Mesenchymal stem cell (in vitro differentiated cells and primary cell): ENCODE data around the gene DSCAML1.

ENCODE experiments used
- DNase-seq: peaks from one replicate; pipeline ENCODE4 v3.0.0-alpha.2; 2013
- H2AFZ ChIP-seq: one replicate; pipeline ENCODE4 v1.6.1; 2013; ENCODE audit warnings: low read depth, mild to moderate bottlenecking, control low read depth, inconsistent platforms, low read length, moderate library complexity
- H2AK5ac ChIP-seq: 2 replicates; pipeline ENCODE4 v1.6.1; 2013; ENCODE audit warnings: low read length, moderate library complexity, mild to moderate bottlenecking, inconsistent platforms; ENCODE audit not compliant: severe bottlenecking
- H2BK120ac ChIP-seq: one replicate; pipeline ENCODE4 v1.6.1; 2013; ENCODE audit warnings: low read depth, mild to moderate bottlenecking, inconsistent platforms, low read length, moderate library complexity
- H2BK12ac ChIP-seq, 2 experiments: one replicate each; pipeline ENCODE4 v1.6.1; 2013; ENCODE audit warnings: inconsistent platforms in 2 of 2, low read length in 2 of 2, mild to moderate bottlenecking in 2 of 2, moderate library complexity in 2 of 2, control low read depth in 1 of 2
- H2BK15ac ChIP-seq: one replicate; pipeline ENCODE4 v1.6.1; 2013; ENCODE audit warnings: mild to moderate bottlenecking, low read depth, inconsistent platforms; ENCODE audit not compliant: poor library complexity, severe bottlenecking
- H2BK5ac ChIP-seq: 2 replicates; pipeline ENCODE4 v1.6.1; 2013; ENCODE audit warnings: low read depth, mild to moderate bottlenecking, low read length, control low read depth, inconsistent platforms; ENCODE audit not compliant: poor library complexity, severe bottlenecking
- H3K14ac ChIP-seq, 2 experiments: one replicate each; pipeline ENCODE4 v1.6.1; 2013; ENCODE audit warnings: inconsistent platforms in 2 of 2, low read length in 2 of 2, control low read depth in 1 of 2, mild to moderate bottlenecking in 1 of 2, moderate library complexity in 1 of 2
- H3K18ac ChIP-seq, 2 experiments: one replicate each; pipeline ENCODE4 v1.6.1; 2013; ENCODE audit warnings: inconsistent platforms in 2 of 2, low read length in 2 of 2, control low read depth in 1 of 2, low read depth in 1 of 2, mild to moderate bottlenecking in 1 of 2
- H3K23ac ChIP-seq, 2 experiments: one replicate each; pipeline ENCODE4 v1.6.1; 2013; ENCODE audit warnings: inconsistent platforms in 2 of 2, low read length in 2 of 2, mild to moderate bottlenecking in 2 of 2, moderate library complexity in 2 of 2, control low read depth in 1 of 2
- H3K27ac ChIP-seq: 2 replicates; pipeline ENCODE4 v1.5.1; 2013; ENCODE audit warnings: mild to moderate bottlenecking, moderate library complexity, low read length, control low read depth, inconsistent platforms; ENCODE audit not compliant: poor library complexity, severe bottlenecking
- H3K27me3 ChIP-seq, 2 experiments: 2 replicates each; pipeline versions ENCODE4 v1.6.1 to v1.7.0; 2013; ENCODE audit warnings: low read length in 2 of 2, mild to moderate bottlenecking in 2 of 2, moderate library complexity in 2 of 2, control low read depth in 1 of 2, inconsistent platforms in 1 of 2; ENCODE audit not compliant: control insufficient read depth in 1 of 2, insufficient read depth in 1 of 2
- H3K36me3 ChIP-seq, 2 experiments: 2 replicates each; pipeline versions ENCODE4 v1.6.1 to v1.7.0; 2013; ENCODE audit warnings: low read length in 2 of 2, control low read depth in 1 of 2, inconsistent platforms in 1 of 2, low read depth in 1 of 2, mild to moderate bottlenecking in 1 of 2; ENCODE audit not compliant: insufficient read depth in 2 of 2, control insufficient read depth in 1 of 2
- H3K4ac ChIP-seq, 2 experiments: one replicate each; pipeline ENCODE4 v1.6.1; 2013; ENCODE audit warnings: inconsistent platforms in 2 of 2, low read length in 2 of 2, mild to moderate bottlenecking in 2 of 2, moderate library complexity in 2 of 2, control low read depth in 1 of 2, low read depth in 1 of 2
- H3K4me1 ChIP-seq: 2 replicates; pipeline ENCODE4 v1.6.1; 2013; ENCODE audit warnings: low read depth, low read length, control low read depth; ENCODE audit not compliant: control insufficient read depth, insufficient read depth
- H3K4me2 ChIP-seq: 2 replicates; pipeline ENCODE4 v1.6.1; 2013; ENCODE audit warnings: low read length, mild to moderate bottlenecking, inconsistent platforms; ENCODE audit not compliant: poor library complexity, severe bottlenecking
- H3K4me3 ChIP-seq, 2 experiments: 2 replicates each; pipeline versions ENCODE4 v1.5.1 to v1.7.0; 2013; ENCODE audit warnings: low read length in 2 of 2, mild to moderate bottlenecking in 2 of 2, control low read depth in 1 of 2, low read depth in 1 of 2; ENCODE audit not compliant: insufficient read depth in 1 of 2
- H3K79me1 ChIP-seq: replicated peaks from 2 replicates; pipeline ENCODE4 v1.6.1; 2013; ENCODE audit warnings: mild to moderate bottlenecking, control low read depth, low read length, inconsistent platforms; ENCODE audit not compliant: poor library complexity, severe bottlenecking
- H3K9ac ChIP-seq: 2 replicates; pipeline ENCODE4 v1.7.0; 2013; ENCODE audit warnings: mild to moderate bottlenecking, low read length, moderate library complexity
- H3K9me3 ChIP-seq: 2 replicates; pipeline ENCODE4 v1.7.0; 2013; ENCODE audit warnings: mild to moderate bottlenecking, low read length; ENCODE audit not compliant: control insufficient read depth
- H4K8ac ChIP-seq: one replicate; pipeline ENCODE4 v1.6.1; 2013; ENCODE audit warnings: inconsistent platforms, mild to moderate bottlenecking, low read length, moderate library complexity
- H4K91ac ChIP-seq: one replicate; pipeline ENCODE4 v1.6.1; 2013; ENCODE audit warnings: mild to moderate bottlenecking, low read length, inconsistent platforms
- WGBS: methylation state at CpG from one replicate; pipeline ENCODE4 v1.1.7; 2013; ENCODE audit warnings: mixed read lengths; 5-methylcytosine and 5-hydroxymethylcytosine counted together

DSCAML1 gene

GRCh38 chr11:117480221-117480620 is 316.8 kb downstream of the DSCAML1 start:
- Histone ChIP-seq H3K23ac (no peak overlapping the region), H4K8ac (no peak overlapping the region), H3K9me3 (no peaks in the 10 kb centered on the region), H3K14ac (no peak overlapping the region), H2AFZ (no peak overlapping the region), H2AK5ac (no peak overlapping the region), H3K4ac (no peak overlapping the region), H3K4me3 (no peak overlapping the region), H2BK120ac (no peak overlapping the region), H3K18ac (no peak overlapping the region), H3K4me2 (no peak overlapping the region), H2BK5ac (no peak overlapping the region), H3K79me1 (no peaks in the 10 kb centered on the region), H2BK12ac (no peak overlapping the region), H3K36me3 (peaks cover 0 to 3% of the 10 kb centered on the region in 2 experiments), H2BK15ac (no peak overlapping the region), H3K27me3 (peaks cover 44 to 54% of the 10 kb centered on the region in 2 experiments), H3K27ac (no peak overlapping the region), H4K91ac (no peak overlapping the region), H3K9ac (no peak overlapping the region), H3K4me1 (peaks cover 2% of the 10 kb centered on the region)
- 88% methylated on average over 15 of the region's 15 CpGs for WGBS
- no peak for DNase-seq

GRCh38 chr11:117479372-117479771 is 317.6 kb downstream of the DSCAML1 start:
- H2BK5ac ChIP-seq, result no peak overlapping the region
- peaks cover 0 to 3% of the 10 kb centered on the region in 2 experiments for H3K36me3 ChIP-seq

GRCh38 chr11:117478926-117479325 is 318.1 kb downstream of the DSCAML1 start:
- Histone ChIP-seq H3K23ac (no peak overlapping the region), H3K27me3 (peaks cover 35 to 50% of the 10 kb centered on the region in 2 experiments), H2AK5ac (no peak overlapping the region), H2BK15ac (no peak overlapping the region), H2BK5ac (no peak overlapping the region), H3K79me1 (no peaks in the 10 kb centered on the region), H3K4me2 (no peak overlapping the region), H3K14ac (no peak overlapping the region), H2BK12ac (no peak overlapping the region), H3K36me3 (peaks cover 0 to 3% of the 10 kb centered on the region in 2 experiments), H3K4me3 (no peak overlapping the region), H2BK120ac (no peak overlapping the region), H3K4ac (no peak overlapping the region), H3K27ac (no peak overlapping the region), H3K18ac (no peak overlapping the region), H3K4me1 (peaks cover 2% of the 10 kb centered on the region), H3K9ac (no peak overlapping the region), H4K91ac (no peak overlapping the region), H2AFZ (no peak overlapping the region), H4K8ac (no peak overlapping the region), H3K9me3 (no peaks in the 10 kb centered on the region)
- DNase-seq, result no peak
- WGBS, result 91% methylated on average over 7 of the region's 7 CpGs

More at GRCh38 chr11:117479372-117479771, 317.6 kb downstream of the DSCAML1 start:
- no peaks in the 10 kb centered on the region for H3K79me1 ChIP-seq
- no peak overlapping the region for H3K14ac ChIP-seq
- H2BK15ac ChIP-seq, result no peak overlapping the region
- no peak overlapping the region for H2BK12ac ChIP-seq
- H3K4me2 ChIP-seq, result no peak overlapping the region
- no peak overlapping the region for H3K27ac ChIP-seq
- H3K4me3 ChIP-seq, result no peak overlapping the region
- no peak overlapping the region for H4K91ac ChIP-seq
- H2AK5ac ChIP-seq, result no peak overlapping the region
- H2AFZ ChIP-seq, result no peak overlapping the region
- DNase-seq, result no peak
- H4K8ac ChIP-seq, result no peak overlapping the region
- 82% methylated on average over 8 of the region's 8 CpGs for WGBS
- H3K9me3 ChIP-seq, result no peaks in the 10 kb centered on the region
- H3K4ac ChIP-seq, result no peak overlapping the region
- peaks cover 2% of the 10 kb centered on the region for H3K4me1 ChIP-seq
- H3K27me3 ChIP-seq, result peaks cover 38 to 54% of the 10 kb centered on the region in 2 experiments
- H3K23ac ChIP-seq, result no peak overlapping the region
- H3K18ac ChIP-seq, result no peak overlapping the region
- H2BK120ac ChIP-seq, result no peak overlapping the region
- H3K9ac ChIP-seq, result no peak overlapping the region

GRCh38 chr11:117478126-117478860 is 318.7 kb downstream of the DSCAML1 start:
- H2BK120ac ChIP-seq, result no peak overlapping the region
- H3K79me1 ChIP-seq, result no peaks in the 10 kb centered on the region
- H4K91ac ChIP-seq, result no peak overlapping the region
- H3K9ac ChIP-seq, result no peak overlapping the region
- no peak overlapping the region for H3K18ac ChIP-seq
- peaks cover 2% of the 10 kb centered on the region for H3K4me1 ChIP-seq
- H4K8ac ChIP-seq, result no peak overlapping the region
- no peak overlapping the region for H3K4me2 ChIP-seq
- no peak overlapping the region for H3K4me3 ChIP-seq
- H2BK5ac ChIP-seq, result no peak overlapping the region
- H2BK15ac ChIP-seq, result no peak overlapping the region
- no peaks in the 10 kb centered on the region for H3K9me3 ChIP-seq
- no peak overlapping the region for H3K4ac ChIP-seq
- peaks cover 0 to 3% of the 10 kb centered on the region in 2 experiments for H3K36me3 ChIP-seq
- peaks cover 35 to 52% of the 10 kb centered on the region in 2 experiments for H3K27me3 ChIP-seq
- no peak overlapping the region for H3K27ac ChIP-seq
- H2BK12ac ChIP-seq, result no peak overlapping the region
- 87% methylated on average over 13 of the region's 13 CpGs for WGBS
- H3K23ac ChIP-seq, result no peak overlapping the region
- no peak overlapping the region for H3K14ac ChIP-seq
- no peak overlapping the region for H2AK5ac ChIP-seq
- no peak for DNase-seq
- H2AFZ ChIP-seq, result no peak overlapping the region
